Left renal cortex interstitium (tissue), 4 donors: Measurements from ENCODE around the gene ABHD10. TPM values are rescaled to one million over a fixed set of nuclear protein-coding genes. Genes with fewer than 3 reads are reported as not detected.
"Not testable (repeated sequence)": the region's sequence is repeated elsewhere in the genome, so short reads cannot be mapped to it uniquely, and the experiment has no call there.

Source experiments
- DNase-seq, 4 donors: peaks; one replicate each; pipeline ENCODE4 v3.0.0-alpha.2; 2013; ENCODE audit warnings: low read depth in 4 of 4, low spot score in 2 of 4, missing footprints in 1 of 4
- polyA plus RNA-seq, 4 donors: library from polyadenylated mRNA; unstranded; fragments of 120-200 nt; gene quantifications; one replicate each; pipeline ENCODE4 v1.2.1, GENCODE V29; 2013; ENCODE audit not compliant: insufficient read length in 4 of 4

Gene ABHD10
- polyA plus RNA-seq, 4 donors: 49.4 to 58.8 (median 52.2) TPM

- DNase-seq: no peak
These were observed 41.9 kb downstream of the ABHD10 start for GRCh38 chr3:112020674-112021085.

GRCh38 chr3:112027142-112027541, 48.3 kb downstream of the ABHD10 start:
- no peak for DNase-seq

- no peak for DNase-seq
These were observed 49.0 kb downstream of the ABHD10 start for GRCh38 chr3:112027826-112028225.

GRCh38 chr3:112030901-112031300, 52.1 kb downstream of the ABHD10 start:
- DNase-seq: no peak

- no peak for DNase-seq
These were observed 53.4 kb downstream of the ABHD10 start for GRCh38 chr3:112032098-112032731.

- DNase-seq: no peak
These were observed 55.6 kb downstream of the ABHD10 start, which contains the start of gene TMPRSS7 for GRCh38 chr3:112034436-112034835. TMPRSS7 (plus strand) TSS chr3:112034736; CDS start chr3:112034846, 110 bp downstream.

GRCh38 chr3:112035241-112035640, 56.4 kb downstream of the ABHD10 start:
- DNase-seq: no peak

- not testable (repeated sequence) for DNase-seq
These were observed 58.4 kb downstream of the ABHD10 start for GRCh38 chr3:112037194-112037593.

GRCh38 chr3:112038863-112039262, 60.0 kb downstream of the ABHD10 start:
- no peak for DNase-seq

GRCh38 chr3:112041321-112041720, 62.5 kb downstream of the ABHD10 start:
- no peak for DNase-seq

GRCh38 chr3:112042842-112043280, 64.0 kb downstream of the ABHD10 start:
- DNase-seq: no peak

Other genes with a start within 250 kb of the ABHD10 start
- 100 to 1,000 TPM in 1 of 4 donors, 10 to 100 TPM in 3; 71.9 to 112 (median 88.8) TPM for gene PHLDB2, start 119.8 kb upstream of the ABHD10 start, polyA plus RNA-seq
- gene TAGLN3, start 19.9 kb downstream of the ABHD10 start, polyA plus RNA-seq: 1 to 10 TPM; 1.4 to 3.2 (median 2.7) TPM
- gene TMPRSS7, start 55.7 kb downstream of the ABHD10 start, polyA plus RNA-seq: under 1 TPM in 2 of 4 donors, not detected in 2; 0.06 to 0.07 TPM
- gene C3orf52, start 107.4 kb downstream of the ABHD10 start, polyA plus RNA-seq: 1 to 10 TPM; 5.1 to 9.7 (median 6.5) TPM
- gene GCSAM, start 154.2 kb downstream of the ABHD10 start, polyA plus RNA-seq: 1 to 10 TPM in 3 of 4 donors, under 1 TPM in 1; 0.90 to 3.6 (median 1.8) TPM